ENCODE measurements around the gene NME4. TPM values are rescaled to one million over a fixed set of nuclear protein-coding genes. Genes with fewer than 3 reads are reported as not detected.

The NME4 gene
- total RNA-seq, 1 donor from 2014 or later: 49.4 TPM

DNA sequence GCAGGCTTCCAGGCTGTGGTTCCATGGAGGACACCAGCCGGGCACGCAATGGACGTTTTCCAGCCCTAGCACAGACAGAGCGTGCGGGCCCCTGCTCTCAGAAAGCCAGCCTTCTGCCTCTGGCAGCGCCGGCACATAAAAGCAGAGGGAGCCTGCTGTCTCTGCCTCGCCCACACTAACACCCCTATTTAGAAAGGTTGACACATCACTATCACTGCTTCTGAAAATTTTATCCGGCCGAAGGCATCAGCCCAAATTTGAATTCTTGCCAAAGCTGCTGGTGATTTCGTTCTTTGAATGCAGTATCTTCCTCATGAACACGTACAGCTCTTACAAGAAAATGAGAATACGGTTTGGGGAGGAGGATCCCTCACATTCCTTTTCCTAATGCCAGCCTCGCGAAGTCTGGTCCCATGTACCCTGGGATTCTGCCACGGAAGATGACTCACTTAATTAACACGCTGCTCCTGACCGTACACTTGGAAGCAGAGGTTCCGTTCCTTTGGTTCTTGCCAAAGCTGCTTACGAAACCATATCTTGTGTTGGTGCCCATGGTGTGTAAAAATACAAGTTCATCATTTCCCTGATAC is 27.1 kb downstream of the NME4 start:
- intact Hi-C loops (cut with micrococcal nuclease): loop anchor here (10.0 kb wide), 1 partner anchor 161 kb away; no protein-coding TSS in a partner anchor

DNA sequence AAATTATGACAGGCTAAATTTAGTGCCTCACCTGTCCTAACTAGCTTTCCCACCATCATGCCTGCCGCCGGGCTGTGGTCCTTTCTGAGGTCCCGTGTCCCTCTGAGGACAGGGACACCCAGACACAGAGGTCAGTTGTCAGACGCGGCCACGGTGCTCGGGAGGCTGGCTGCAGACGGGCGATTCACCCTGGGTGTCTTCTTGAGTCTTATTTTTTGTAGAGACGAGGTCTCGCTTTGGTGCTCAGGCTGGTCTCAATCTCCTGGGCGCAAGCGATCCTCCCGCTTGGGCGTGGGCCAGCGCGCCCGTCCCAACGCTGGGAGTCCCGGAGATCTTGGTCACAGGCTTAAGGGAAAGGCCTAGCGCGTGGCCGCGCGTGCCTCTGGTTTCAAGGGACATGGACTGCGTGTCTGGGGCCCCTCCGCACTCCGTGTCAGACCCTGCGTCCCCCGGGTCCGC is 27.7 kb downstream of the NME4 start:
- intact Hi-C loops (cut with micrococcal nuclease): loop anchor here (1.0 to 10.0 kb wide), 3 partner anchors 23 to 160 kb away; partner anchors contain the start of gene DECR2

DNA sequence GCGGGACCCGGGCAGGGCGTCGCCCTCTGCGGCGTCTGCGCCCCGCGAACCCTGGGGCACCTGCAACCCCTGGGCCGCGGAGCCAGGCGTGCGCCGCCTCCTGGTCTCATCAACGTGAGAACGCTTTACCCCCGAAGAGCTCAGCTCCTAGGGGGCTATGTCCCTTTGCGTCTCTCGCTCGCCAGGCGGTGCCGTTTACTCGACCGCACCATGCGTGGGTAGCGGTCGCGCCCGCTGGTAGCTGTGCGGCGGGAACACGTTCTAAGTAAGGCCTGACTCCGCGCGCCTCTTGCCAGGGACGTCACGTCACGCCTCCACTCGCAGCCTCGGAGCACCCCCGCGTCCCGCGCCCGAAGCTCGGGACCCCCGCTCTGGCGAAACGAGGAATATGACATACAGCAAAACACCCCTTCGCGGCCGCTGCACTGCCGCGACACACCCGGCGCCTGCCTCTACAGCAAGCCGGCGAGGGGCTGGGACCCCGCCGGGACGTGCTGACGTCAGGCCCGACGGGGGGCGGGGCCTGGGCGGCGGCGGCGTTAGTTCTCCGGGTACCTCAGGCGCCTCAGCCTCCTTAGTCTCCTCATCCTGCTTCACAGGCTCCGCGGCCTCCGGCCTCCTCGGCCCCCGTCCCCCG is 28.2 kb downstream of the NME4 start, which contains the start of gene RAB11FIP3:
RAB11FIP3 (plus strand) TSS at position 568 of the 637 bp plus-strand sequence. CDS start 358 bp downstream, outside the sequence.
- intact Hi-C loops (cut with micrococcal nuclease): loop anchor here (1.0 to 10.0 kb wide), 3 partner anchors 24 to 160 kb away; partner anchors contain the start of gene DECR2

DNA sequence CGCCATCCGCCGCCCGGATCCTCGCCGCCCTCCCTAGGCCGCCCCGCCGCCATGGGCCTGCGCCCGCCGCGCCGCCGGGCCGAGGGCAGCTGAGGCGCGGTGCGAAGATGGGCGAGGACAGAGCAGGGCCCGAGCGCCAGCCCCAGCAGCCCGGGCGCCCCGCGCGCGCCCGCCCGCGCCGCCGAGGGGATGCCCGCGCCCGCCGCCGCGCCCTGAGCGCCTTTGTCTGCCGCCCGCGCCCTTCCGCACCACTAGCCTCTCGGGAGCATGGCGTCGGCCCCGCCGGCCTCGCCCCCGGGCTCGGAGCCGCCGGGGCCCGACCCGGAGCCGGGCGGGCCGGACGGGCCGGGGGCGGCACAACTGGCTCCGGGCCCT is 28.7 kb downstream of the NME4 start:
- intact Hi-C loops (cut with micrococcal nuclease): loop anchor here (1.0 to 10.0 kb wide), 3 partner anchors 24 to 159 kb away; partner anchors contain the start of gene DECR2

DNA sequence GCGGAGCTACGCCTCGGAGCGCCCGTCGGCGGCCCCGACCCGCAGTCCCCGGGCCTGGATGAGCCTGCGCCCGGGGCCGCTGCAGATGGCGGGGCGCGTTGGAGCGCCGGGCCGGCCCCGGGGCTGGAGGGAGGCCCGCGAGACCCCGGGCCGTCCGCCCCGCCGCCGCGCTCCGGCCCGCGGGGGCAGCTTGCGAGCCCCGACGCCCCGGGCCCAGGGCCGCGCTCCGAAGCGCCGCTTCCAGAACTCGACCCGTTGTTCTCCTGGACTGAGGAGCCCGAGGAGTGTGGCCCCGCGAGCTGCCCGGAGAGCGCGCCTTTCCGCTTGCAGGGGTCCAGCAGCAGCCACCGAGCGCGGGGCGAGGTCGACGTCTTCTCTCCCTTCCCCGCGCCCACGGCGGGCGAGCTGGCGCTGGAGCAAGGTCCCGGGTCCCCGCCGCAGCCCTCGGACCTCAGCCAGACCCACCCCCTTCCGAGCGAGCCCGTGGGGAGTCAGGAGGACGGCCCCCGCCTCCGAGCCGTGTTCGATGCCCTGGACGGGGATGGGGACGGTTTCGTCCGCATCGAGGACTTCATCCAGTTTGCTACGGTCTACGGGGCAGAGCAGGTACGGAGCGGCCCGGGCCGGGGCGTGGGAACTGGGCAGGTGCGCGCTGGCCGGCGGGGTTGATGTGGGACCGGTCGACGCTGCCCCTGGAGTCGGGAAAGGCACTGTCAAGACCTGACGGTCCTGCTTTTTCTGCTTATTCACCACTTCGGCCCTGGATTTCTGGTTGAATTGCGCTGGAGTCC is 29.3 kb downstream of the NME4 start:
- intact Hi-C loops (cut with micrococcal nuclease): loop anchor here (10.0 kb wide), 1 partner anchor 158 kb away; no protein-coding TSS in a partner anchor

DNA sequence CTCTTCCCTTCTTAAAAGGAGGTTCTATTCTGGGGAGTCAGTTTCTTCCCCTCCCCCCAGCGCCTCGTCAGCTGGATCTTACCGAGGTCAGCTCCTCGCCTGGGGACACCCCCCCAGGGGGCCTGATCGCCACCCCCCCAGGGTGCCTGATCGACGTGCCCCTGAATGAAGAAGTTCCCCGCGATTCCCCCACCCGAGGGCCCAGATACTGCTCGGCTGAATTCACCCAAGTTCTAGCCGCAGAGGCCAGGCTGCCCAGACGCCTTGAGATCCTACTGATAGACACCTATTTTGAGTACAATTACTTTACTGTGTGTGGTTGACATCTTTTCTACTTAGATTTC is 29.9 kb downstream of the NME4 start:
- intact Hi-C loops (cut with micrococcal nuclease): loop anchor here (10.0 kb wide), 1 partner anchor 158 kb away; no protein-coding TSS in a partner anchor

DNA sequence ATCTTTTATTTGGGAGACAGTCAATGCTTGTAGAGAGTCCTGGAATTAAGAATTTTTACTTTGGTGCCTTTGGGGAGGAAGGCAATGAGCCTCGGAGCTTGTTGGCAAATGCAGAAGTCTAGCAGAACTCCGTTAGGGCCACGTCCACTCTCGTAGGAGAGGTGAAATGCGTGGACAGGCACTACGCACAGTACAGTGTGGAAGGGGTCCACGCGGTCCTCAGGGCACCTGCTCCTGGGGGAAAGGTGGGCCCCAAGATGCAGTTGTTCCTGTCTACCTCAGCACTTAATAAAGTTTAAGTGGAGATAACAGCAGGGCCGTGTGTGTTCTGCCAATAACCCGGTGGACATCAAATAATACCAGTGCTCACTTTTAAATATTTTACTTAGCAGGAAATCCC is 30.3 kb downstream of the NME4 start:
- intact Hi-C loops (cut with micrococcal nuclease): loop anchor here (10.0 kb wide), 1 partner anchor 158 kb away; no protein-coding TSS in a partner anchor

DNA sequence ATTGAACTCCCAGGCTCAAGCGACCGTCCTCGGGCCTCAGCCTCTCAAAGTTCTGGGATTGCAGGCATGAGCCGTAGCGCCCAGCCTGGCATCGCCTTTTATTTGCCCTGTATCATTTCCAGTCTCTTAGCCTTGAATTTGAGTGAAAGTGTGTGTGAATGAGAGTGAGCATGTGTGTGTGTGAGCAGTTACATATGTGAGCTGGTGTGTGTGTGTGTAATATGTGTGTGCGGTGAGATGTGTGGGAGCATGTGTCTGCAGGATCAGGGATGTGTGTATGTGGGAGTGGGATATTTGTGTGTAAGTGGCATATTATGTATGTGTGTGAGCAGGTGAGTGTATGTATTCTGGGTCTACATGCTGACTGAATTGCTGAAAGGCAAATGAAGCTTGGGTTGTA is 33.9 kb downstream of the NME4 start:
- intact Hi-C loops (cut with micrococcal nuclease): no loop called here

DNA sequence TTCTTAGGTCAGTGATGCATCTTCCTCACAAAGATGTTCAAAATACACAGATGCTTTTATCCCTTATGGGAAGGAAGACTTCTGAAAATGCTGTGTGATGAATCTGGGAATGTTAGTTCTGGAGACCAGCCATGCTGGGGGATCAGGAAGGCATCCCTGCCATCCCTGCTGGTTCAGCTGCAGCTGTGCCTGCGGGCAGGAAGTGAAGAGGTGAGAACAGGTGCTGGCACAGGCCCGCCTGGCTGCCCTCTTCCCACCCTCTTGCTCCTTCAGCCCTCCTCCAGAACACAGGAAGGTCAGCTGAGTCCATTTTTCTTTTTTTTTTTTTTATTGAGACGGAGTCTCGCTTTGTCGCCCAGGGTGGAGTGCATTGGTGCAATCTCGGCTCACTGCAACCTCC is 43.6 kb downstream of the NME4 start:
- intact Hi-C loops (cut with micrococcal nuclease): no loop called here

DNA sequence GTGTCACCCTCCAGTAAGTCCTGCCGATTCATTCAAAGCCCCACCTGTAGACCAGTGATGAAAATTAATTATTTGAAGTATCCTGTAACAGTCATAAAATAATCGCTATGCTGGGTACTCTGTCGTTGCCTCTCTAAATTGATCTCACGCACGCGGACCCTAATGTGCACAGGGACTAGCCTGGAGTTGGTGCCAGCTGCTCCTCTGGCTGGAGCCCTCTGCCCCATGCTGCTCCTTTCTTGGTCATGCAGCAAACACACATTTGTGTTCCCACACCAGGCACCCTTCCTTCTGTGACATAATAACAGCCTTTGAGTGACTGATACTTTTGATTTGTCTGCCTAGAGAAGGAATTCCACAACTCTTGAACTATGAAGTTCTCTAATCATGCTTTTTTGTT is 44.4 kb downstream of the NME4 start:
- intact Hi-C loops (cut with micrococcal nuclease): no loop called here

DNA sequence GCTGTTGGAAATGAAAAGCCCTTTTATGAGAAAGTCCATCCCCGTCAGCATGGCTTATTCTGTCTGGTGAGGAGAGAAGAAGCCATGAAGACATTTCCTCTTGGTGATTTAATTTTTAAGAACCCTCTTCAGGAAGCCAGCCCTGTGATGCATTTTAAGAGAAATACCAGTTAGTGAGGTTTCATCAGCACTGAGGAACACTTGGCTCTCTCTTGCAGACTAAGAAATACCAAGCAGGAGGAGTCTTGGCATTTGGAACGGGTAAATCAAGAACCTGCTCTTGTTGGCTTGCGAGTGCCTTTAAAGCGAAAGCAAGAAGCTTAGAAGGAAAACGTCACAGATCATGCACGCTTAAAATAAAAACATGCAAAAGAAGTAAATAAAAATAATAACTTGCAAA is 46.0 kb downstream of the NME4 start:
- intact Hi-C loops (cut with micrococcal nuclease): no loop called here

DNA sequence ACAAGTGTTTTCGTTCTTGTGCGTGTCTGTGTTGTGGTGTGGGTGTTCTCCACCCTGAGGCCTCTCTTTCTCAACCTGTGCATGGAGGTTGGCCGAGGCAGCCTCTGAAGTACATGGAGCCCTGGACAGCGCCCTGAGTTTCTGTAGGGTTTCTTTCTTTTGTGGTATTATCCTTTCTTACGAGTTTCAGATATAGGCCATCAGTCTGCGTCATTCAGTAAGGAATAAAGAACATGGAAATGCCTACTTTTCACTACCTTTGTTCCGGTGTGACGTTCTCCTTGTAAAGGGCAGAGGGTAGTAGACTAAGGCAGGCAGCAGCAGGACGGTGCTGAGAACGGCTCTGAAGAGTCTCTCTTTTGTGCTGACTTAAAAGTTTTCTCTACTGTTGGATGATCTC is 47.0 kb downstream of the NME4 start:
- intact Hi-C loops (cut with micrococcal nuclease): no loop called here

DNA sequence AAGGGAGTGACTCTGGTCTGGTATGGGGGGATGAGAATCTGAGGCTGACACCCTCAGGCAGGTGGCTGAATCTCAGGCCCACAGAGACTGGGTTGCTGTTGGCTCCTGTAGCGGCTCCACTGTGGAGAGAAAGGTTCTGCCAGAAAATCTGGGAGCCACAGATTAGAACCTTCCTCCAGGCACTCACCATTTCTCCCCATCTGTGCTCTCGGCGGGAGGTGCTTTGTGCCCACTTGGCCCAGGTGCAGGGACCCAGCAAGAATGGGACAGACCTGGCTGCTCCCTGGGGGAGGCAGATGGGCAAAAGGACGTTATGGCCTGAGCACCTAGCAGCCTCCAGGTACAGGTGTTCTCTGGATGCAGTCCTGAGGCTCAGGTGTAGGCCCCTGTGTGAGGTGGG is 48.6 kb downstream of the NME4 start:
- intact Hi-C loops (cut with micrococcal nuclease): no loop called here

Other genes starting within 250 kb of the NME4 start
- not detected in 2 replicates for gene HBZ, start 244.6 kb upstream of the NME4 start, total RNA-seq
- not detected in 2 replicates for gene HBM, start 231.2 kb upstream of the NME4 start, total RNA-seq
- gene HBA2, start 224.3 kb upstream of the NME4 start, total RNA-seq: not detected in 2 replicates
- gene HBA1, start 220.5 kb upstream of the NME4 start, total RNA-seq: not detected in 2 replicates
- gene HBQ1, start 216.7 kb upstream of the NME4 start, total RNA-seq: not detected in 2 replicates
- 61.5 and 69.6 TPM in 2 replicates for gene LUC7L, start 167.8 kb upstream of the NME4 start, total RNA-seq
- 17.1 and 23.2 TPM in 2 replicates for gene FAM234A, start 162.4 kb upstream of the NME4 start, total RNA-seq
- 0.07 and 0.27 TPM in 2 replicates for gene RGS11, start 121.3 kb upstream of the NME4 start, total RNA-seq
- gene ARHGDIG, start 116.6 kb upstream of the NME4 start, total RNA-seq: not detected in 2 replicates
- gene PDIA2, start 114.0 kb upstream of the NME4 start, total RNA-seq: not detected in 2 replicates
- gene AXIN1, start 44.5 kb upstream of the NME4 start, total RNA-seq: 22.3 and 23.4 TPM in 2 replicates
- 82.9 and 92.7 TPM in 2 replicates for gene MRPL28, start 26.7 kb upstream of the NME4 start, total RNA-seq
- 37.9 and 38.2 TPM in 2 replicates for gene PGAP6, start 15.2 kb upstream of the NME4 start, total RNA-seq
- 7.9 and 10.7 TPM in 2 replicates for gene DECR2, start 4.7 kb downstream of the NME4 start, total RNA-seq
- 35.2 and 38.5 TPM in 2 replicates for gene RAB11FIP3, start 28.4 kb downstream of the NME4 start, total RNA-seq
- 86.5 and 94.8 TPM in 2 replicates for gene CAPN15, start 130.5 kb downstream of the NME4 start, total RNA-seq
- 0.10 TPM in 1 of 2 replicates, not detected in the other for gene PRR35, start 163.2 kb downstream of the NME4 start, total RNA-seq
- gene NHLRC4, start 169.8 kb downstream of the NME4 start, total RNA-seq: 1.8 and 2.2 TPM in 2 replicates
- gene PIGQ, start 172.8 kb downstream of the NME4 start, total RNA-seq: 45.5 and 49.8 TPM in 2 replicates
- 16.2 and 17.6 TPM in 2 replicates for gene RAB40C, start 192.9 kb downstream of the NME4 start, total RNA-seq
- gene WFIKKN1, start 233.8 kb downstream of the NME4 start, total RNA-seq: 0.69 and 0.76 TPM in 2 replicates
- gene METTL26, start 239.1 kb downstream of the NME4 start, total RNA-seq: 79.2 and 85.0 TPM in 2 replicates
- gene MCRIP2, start 244.6 kb downstream of the NME4 start, total RNA-seq: 19.3 and 27.5 TPM in 2 replicates